Measurements from ENCODE around the gene FIBCD1. TPM values are rescaled to one million over a fixed set of nuclear protein-coding genes. Genes with fewer than 3 reads are reported as not detected.
"Not testable (repeated sequence)": the region's sequence is repeated elsewhere in the genome, so short reads cannot be mapped to it uniquely, and the experiment has no call there.

FIBCD1 gene
- total and polyA plus RNA-seq, 4 donors, result 1.2 to 8.2 (median 4.8) TPM

DNA sequence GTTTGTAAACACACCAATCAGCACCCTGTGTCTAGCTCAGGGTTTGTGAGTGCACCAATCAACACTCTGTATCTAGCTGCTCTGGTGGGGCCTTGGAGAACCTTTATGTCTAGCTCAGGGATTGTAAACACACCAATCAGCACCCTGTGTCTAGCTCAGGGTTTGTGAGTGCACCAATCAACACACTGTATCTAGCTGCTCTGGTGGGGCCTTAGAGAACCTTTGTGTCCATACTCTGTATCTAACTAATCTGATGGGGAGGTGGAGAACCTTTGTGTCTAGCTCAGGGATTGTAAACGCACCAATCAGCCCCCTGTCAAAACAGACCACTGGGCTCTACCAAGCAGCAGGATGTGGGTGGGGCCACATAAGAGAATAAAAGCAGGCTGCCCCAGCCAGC, 28.4 kb downstream of the FIBCD1 start:
- not testable (repeated sequence) for DNase-seq (ENCODE audit: low read depth in 4 of 6, low spot score in 6 of 6); H3K4me3 ChIP-seq (ENCODE audit: low read depth, low read length); H3K27me3 ChIP-seq (ENCODE audit: control insufficient read depth, insufficient read depth, low read length); H3K27ac ChIP-seq (ENCODE audit: low read depth, low read length); H3K9me3 ChIP-seq (ENCODE audit: control insufficient read depth, insufficient read depth, low read length); H3K36me3 ChIP-seq (ENCODE audit: control insufficient read depth, insufficient read depth, low read length)
- peaks cover 42% of the 10 kb centered on the region for H3K4me1 ChIP-seq (ENCODE audit: control insufficient read depth, insufficient read depth, low read length)
- WGBS (ENCODE audit: insufficient coverage), result no CpG with 5 or more reads among the region's 1 CpG

DNA sequence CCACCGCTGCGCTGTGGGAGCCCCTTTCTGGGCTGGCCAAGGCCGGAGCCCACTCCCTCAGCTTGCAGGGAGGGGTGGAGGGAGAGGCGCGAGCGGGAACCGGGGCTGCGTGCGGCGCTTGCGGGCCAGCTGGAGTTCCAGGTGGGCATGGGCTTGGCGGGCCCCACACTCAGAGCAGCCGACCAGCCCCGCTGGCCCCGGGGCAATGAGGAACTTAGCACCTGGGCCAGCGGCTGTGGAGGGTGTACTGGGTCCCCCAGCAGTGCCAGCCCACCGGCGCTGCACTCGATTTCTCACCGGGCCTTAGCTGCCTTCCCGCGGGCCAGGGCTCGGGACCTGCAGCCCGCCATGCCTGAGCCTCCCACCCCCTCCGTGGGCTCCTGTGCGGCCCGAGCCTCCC, 29.0 kb downstream of the FIBCD1 start:
- H3K4me3 ChIP-seq (ENCODE audit: low read depth, low read length); H3K27ac ChIP-seq (ENCODE audit: low read depth, low read length); H3K36me3 ChIP-seq (ENCODE audit: control insufficient read depth, insufficient read depth, low read length); DNase-seq (ENCODE audit: low read depth in 4 of 6, low spot score in 6 of 6); H3K9me3 ChIP-seq (ENCODE audit: control insufficient read depth, insufficient read depth, low read length); H3K27me3 ChIP-seq (ENCODE audit: control insufficient read depth, insufficient read depth, low read length): not testable (repeated sequence)
- WGBS (ENCODE audit: insufficient coverage), result 95% methylated on average over 20 of the region's 27 CpGs
- H3K4me1 ChIP-seq (ENCODE audit: control insufficient read depth, insufficient read depth, low read length), result peaks cover 42% of the 10 kb centered on the region

DNA sequence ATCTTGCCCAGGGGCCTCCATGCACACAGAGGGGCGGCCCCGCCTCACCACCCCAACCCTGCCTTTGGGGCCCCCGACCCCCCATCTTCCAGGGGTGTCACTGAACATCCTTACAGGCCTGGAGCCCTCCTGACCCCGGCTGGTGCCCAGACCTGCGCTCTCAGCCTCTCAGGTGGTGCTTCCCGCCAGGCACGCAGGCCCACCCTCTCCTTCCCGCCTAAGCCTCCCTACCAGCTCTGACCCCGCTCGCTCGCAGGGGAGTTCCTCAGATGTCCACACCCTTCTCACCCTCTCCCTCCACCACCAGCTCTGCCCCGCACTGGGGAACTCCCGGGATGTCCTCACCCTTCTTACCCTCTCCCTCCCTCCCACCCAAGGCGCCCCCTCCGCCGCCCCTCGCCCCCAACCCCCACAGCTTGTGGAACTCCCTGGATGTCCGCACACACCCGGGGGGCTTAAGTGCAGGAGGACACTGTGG, 30.1 kb downstream of the FIBCD1 start:
- Histone ChIP-seq H3K9me3 (ENCODE audit: control insufficient read depth, insufficient read depth, low read length) (no peaks in the 10 kb centered on the region), H3K4me1 (ENCODE audit: control insufficient read depth, insufficient read depth, low read length) (peaks cover 33% of the 10 kb centered on the region), H3K36me3 (ENCODE audit: control insufficient read depth, insufficient read depth, low read length) (peaks cover 12% of the 10 kb centered on the region), H3K4me3 (ENCODE audit: low read depth, low read length) (no peak overlapping the region), H3K27me3 (ENCODE audit: control insufficient read depth, insufficient read depth, low read length) (peaks cover 4% of the 10 kb centered on the region), H3K27ac (ENCODE audit: low read depth, low read length) (no peak overlapping the region)
- DNase-seq (ENCODE audit: low read depth in 4 of 6, low spot score in 6 of 6), result no peak
- 98% methylated on average over 10 of the region's 19 CpGs for WGBS (ENCODE audit: insufficient coverage)

DNA sequence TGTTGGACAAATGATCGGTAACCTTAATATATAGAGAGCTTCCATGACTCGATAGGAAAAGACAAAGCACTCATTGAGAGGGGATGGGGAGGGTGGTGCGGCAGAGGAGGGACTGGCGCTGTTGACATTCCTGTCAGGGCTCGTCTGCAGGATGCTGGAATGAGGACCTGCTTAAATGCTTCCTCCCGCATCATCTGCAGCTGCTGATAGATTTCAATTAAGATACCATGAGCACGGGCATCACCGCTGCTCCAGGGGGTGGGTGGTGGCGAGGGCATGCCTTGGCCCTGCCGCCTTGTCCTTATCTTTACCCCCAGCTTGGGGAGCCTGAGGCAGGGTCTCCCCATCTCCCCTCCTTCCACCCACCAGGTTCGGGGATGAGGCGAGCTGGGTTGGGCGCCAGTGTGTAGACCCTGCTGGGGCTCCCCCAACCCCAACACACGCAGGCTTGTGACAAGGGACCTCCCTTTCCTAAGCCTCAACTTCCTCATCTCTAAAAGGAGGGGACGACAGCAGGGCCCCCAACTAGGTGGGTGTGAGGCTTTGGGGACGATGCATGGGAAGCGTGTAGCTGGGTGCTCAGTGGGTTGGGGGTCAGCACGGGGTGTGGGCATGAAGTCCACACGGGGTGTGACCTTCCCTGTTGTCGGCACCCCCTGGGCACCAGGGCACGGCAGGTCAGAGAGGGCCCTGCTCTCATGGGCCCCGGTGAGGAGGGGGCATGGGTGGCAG, 30.7 kb downstream of the FIBCD1 start:
- Histone ChIP-seq H3K36me3 (ENCODE audit: control insufficient read depth, insufficient read depth, low read length) (peaks cover 12% of the 10 kb centered on the region), H3K4me1 (ENCODE audit: control insufficient read depth, insufficient read depth, low read length) (peaks cover 27% of the 10 kb centered on the region), H3K27ac (ENCODE audit: low read depth, low read length) (no peak overlapping the region), H3K27me3 (ENCODE audit: control insufficient read depth, insufficient read depth, low read length) (no peaks in the 10 kb centered on the region), H3K9me3 (ENCODE audit: control insufficient read depth, insufficient read depth, low read length) (no peaks in the 10 kb centered on the region), H3K4me3 (ENCODE audit: low read depth, low read length) (no peak overlapping the region)
- no peak for DNase-seq (ENCODE audit: low read depth in 4 of 6, low spot score in 6 of 6)
- 63% methylated on average over 15 of the region's 22 CpGs for WGBS (ENCODE audit: insufficient coverage)

DNA sequence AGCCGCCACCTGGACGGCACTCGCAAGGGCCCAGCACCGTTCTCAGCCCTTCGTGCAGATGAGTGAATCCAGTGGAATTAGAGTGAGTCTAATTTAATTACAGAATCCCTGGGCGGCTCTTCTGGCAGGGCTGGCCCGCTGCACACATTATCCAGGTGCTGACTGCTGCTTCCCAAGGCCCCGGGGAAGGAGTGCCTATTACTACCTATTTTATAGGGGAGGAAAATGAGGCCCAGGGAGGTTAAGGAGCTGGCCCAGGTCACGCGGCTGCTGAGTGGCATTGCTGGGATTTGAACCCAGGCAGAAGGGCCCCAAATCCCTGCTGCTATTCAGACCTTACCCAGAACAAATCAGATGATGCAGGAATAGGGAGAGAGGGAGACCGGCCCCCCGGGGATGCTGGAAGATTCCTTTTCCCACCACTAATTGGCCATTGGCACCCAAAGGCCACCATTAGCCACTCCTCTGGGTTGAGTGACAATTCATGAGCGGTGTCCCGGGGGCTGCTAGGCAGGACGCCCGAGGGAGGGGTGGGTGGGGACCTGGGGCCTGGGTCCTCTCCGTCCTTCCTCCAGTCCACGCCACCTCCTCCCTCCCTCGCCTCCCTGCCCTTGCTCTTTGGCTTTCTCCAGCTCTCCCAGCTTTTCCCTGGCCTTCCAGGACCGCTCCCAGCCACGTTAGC, 32.2 kb downstream of the FIBCD1 start:
- DNase-seq (ENCODE audit: low read depth in 4 of 6, low spot score in 6 of 6), result peak in 1 of 6 donors; percentile 58
- Histone ChIP-seq H3K36me3 (ENCODE audit: control insufficient read depth, insufficient read depth, low read length) (peaks cover 13% of the 10 kb centered on the region), H3K27ac (ENCODE audit: low read depth, low read length) (no peak overlapping the region), H3K27me3 (ENCODE audit: control insufficient read depth, insufficient read depth, low read length) (no peaks in the 10 kb centered on the region), H3K9me3 (ENCODE audit: control insufficient read depth, insufficient read depth, low read length) (no peaks in the 10 kb centered on the region), H3K4me3 (ENCODE audit: low read depth, low read length) (no peak overlapping the region), H3K4me1 (ENCODE audit: control insufficient read depth, insufficient read depth, low read length) (peaks cover 21% of the 10 kb centered on the region)
- WGBS (ENCODE audit: insufficient coverage), result 71% methylated on average over 15 of the region's 21 CpGs

DNA sequence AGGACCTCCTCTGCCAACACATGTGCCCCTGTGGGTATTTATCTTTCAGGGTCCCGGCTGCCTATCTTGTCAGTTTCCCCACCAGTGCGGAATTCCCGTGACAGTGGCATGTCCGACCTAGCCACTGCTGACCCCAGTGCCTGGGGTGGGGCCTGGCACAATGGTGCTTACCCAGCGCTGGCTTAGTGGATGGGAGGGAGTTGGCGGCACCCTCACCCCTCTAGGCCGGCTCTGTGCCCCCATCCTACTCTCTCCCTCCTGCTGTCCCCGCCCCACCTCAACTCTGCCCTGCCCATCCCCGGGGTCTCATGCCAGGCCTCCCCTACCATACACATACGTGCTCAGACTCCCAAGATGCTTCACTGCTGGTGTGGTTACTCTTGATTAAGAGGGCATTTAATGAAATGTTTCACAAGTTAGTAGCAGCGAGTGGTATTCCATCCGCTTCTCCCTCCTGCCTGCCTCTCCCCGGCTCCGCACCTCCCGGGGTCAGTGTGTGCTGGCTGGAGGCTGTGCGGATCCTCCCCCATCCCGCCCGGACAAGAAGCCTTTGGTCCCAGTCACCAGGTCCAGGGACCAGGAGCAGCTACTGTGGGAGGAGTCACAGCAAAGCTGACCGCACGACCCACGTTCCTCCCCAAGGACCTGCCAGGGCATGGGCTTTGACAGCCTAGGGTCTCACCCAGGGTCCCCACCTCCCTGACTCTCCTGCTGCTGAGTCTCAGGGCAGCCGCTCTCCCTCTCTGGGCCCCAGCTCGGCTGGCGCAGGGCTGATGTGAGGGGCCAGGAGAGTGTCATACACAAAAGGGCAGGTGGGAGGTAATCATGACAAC, 32.9 kb downstream of the FIBCD1 start:
- Histone ChIP-seq H3K9me3 (ENCODE audit: control insufficient read depth, insufficient read depth, low read length) (no peaks in the 10 kb centered on the region), H3K4me1 (ENCODE audit: control insufficient read depth, insufficient read depth, low read length) (peaks cover 21% of the 10 kb centered on the region), H3K27ac (ENCODE audit: low read depth, low read length) (no peak overlapping the region), H3K27me3 (ENCODE audit: control insufficient read depth, insufficient read depth, low read length) (no peaks in the 10 kb centered on the region), H3K4me3 (ENCODE audit: low read depth, low read length) (no peak overlapping the region), H3K36me3 (ENCODE audit: control insufficient read depth, insufficient read depth, low read length) (peaks cover 15% of the 10 kb centered on the region)
- no peak for DNase-seq (ENCODE audit: low read depth in 4 of 6, low spot score in 6 of 6)
- WGBS (ENCODE audit: insufficient coverage), result 70% methylated on average over 17 of the region's 24 CpGs

DNA sequence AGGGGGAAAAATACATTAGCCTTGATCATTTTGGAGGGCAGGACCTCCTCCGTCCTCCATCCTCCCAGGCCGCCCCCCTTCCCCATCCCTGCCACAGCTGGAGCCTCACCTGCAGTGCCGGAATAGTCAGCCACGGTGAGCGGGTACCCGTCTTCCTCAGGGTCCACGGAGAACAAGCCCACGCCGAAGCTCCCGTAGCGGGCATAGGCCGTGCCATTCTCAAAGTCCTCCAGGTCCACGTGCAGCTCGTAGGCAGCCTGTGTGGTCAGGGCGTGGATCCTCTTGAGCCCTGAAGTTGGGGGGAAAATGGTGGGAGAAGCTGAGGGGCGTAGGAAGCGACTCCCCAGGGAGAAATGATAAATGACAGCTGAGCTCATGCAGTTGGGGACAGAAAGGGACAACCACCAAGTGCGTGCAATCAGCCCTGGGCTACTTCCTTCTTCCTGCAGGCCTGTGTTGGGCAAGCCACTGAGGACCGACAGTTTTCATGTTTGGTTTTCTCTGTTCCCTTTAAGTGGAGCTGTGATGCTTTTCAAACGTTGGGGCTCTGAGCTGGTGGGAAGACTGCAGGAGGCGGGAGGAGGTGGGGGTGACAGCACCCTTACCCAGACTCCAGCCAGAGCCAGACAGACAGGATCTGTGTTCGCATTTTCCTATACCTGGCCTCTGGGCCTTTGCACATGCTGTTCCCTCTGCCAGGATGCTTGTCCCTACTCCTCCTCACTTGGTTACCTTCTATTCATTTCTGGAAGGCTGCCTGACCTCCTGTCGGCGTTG, 33.7 kb downstream of the FIBCD1 start:
- Histone ChIP-seq H3K36me3 (ENCODE audit: control insufficient read depth, insufficient read depth, low read length) (peaks cover 15% of the 10 kb centered on the region), H3K27ac (ENCODE audit: low read depth, low read length) (no peak overlapping the region), H3K27me3 (ENCODE audit: control insufficient read depth, insufficient read depth, low read length) (no peaks in the 10 kb centered on the region), H3K4me3 (ENCODE audit: low read depth, low read length) (no peak overlapping the region), H3K9me3 (ENCODE audit: control insufficient read depth, insufficient read depth, low read length) (no peaks in the 10 kb centered on the region), H3K4me1 (ENCODE audit: control insufficient read depth, insufficient read depth, low read length) (peaks cover 28% of the 10 kb centered on the region)
- 94% methylated on average over 22 of the region's 24 CpGs for WGBS (ENCODE audit: insufficient coverage)
- DNase-seq (ENCODE audit: low read depth in 4 of 6, low spot score in 6 of 6), result no peak

DNA sequence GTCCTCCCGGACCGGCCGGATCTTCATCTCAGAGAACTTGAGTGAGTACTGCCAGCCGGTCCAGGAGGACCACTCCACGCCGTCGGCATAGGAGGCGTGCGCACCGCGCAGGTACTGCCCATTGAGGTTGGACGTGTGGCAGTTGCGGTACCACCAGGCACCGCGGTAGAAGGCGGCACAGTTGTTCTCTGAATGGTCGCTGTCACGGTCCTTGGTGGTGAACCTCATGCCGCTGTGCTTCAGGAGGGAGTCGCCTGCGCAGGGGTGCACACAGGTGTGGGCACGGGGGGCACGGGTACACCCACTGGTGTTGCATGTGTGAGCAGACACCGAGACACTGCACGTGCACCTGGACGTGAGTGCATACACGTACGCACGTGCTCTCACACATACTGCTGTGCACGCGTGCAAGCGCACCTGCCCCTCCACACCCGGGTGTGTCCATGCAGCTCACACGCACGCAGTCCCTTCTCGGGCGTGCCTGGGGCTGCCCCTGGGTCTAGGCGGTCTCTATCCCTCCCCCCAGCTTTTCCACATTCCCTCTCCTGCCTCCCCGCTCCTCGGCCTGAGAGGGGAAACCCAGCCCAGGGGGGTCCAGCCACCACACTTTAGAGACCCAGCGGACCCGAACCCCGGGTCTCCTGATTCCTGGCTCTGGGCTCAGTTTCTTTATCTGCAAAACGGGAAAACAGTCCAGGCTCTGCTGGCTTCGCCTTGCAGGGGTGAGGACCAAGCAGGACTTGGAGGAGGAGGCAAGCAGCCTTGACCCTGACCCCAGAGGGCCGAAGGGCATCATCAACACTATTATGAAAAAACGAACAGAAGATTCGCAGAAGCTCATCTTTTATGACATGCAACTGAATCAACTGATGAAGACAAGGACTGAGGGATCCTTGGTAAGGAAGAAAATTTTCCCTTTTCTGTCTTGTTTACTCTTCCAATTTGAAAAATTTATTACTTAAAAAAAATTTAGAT, 34.7 kb downstream of the FIBCD1 start:
- H3K27ac ChIP-seq (ENCODE audit: low read depth, low read length), result no peak overlapping the region
- no peaks in the 10 kb centered on the region for H3K9me3 ChIP-seq (ENCODE audit: control insufficient read depth, insufficient read depth, low read length)
- no peaks in the 10 kb centered on the region for H3K27me3 ChIP-seq (ENCODE audit: control insufficient read depth, insufficient read depth, low read length)
- H3K4me1 ChIP-seq (ENCODE audit: control insufficient read depth, insufficient read depth, low read length), result peaks cover 31% of the 10 kb centered on the region
- 92% methylated on average over 45 of the region's 48 CpGs for WGBS (ENCODE audit: insufficient coverage)
- no peak for DNase-seq (ENCODE audit: low read depth in 4 of 6, low spot score in 6 of 6)
- peaks cover 15% of the 10 kb centered on the region for H3K36me3 ChIP-seq (ENCODE audit: control insufficient read depth, insufficient read depth, low read length)
- no peak overlapping the region for H3K4me3 ChIP-seq (ENCODE audit: low read depth, low read length)

Data from spinal cord (tissue), 10 donors.